Measurements from ENCODE around the gene NEDD4.

GRCh38 chr15:56019819-56020486, 26.5 kb upstream of the NEDD4 start:
- TF ChIP-seq RCOR1 (IDR thresholded peaks at IDR 0.05; ENCODE audit: low read length) (no peak), CTCF (IDR thresholded peaks at IDR 0.05) (no peak), RFX5 (IDR thresholded peaks at IDR 0.05; ENCODE audit: low read length) (no peak), ZBTB33 (IDR thresholded peaks at IDR 0.05; ENCODE audit: borderline replicate concordance, low read depth) (no peak), REST (IDR thresholded peaks at IDR 0.05; ENCODE audit: low read depth, low read length) (no peak), TEAD4 (IDR thresholded peaks at IDR 0.05; ENCODE audit: borderline replicate concordance, insufficient read depth) (no peak), NRF1 (IDR thresholded peaks at IDR 0.05; ENCODE audit: low read depth, low read length) (no peak), PBX3 (IDR thresholded peaks at IDR 0.05) (no peak), EZH2phosphoT487 (IDR thresholded peaks at IDR 0.05; ENCODE audit: borderline replicate concordance, low read depth) (no peak)
